ENCODE results near the gene GRIP2. TPM values are rescaled to one million over a fixed set of nuclear protein-coding genes. Genes with fewer than 3 reads are reported as not detected.

The GRIP2 gene
- total RNA-seq: not detected

DNA sequence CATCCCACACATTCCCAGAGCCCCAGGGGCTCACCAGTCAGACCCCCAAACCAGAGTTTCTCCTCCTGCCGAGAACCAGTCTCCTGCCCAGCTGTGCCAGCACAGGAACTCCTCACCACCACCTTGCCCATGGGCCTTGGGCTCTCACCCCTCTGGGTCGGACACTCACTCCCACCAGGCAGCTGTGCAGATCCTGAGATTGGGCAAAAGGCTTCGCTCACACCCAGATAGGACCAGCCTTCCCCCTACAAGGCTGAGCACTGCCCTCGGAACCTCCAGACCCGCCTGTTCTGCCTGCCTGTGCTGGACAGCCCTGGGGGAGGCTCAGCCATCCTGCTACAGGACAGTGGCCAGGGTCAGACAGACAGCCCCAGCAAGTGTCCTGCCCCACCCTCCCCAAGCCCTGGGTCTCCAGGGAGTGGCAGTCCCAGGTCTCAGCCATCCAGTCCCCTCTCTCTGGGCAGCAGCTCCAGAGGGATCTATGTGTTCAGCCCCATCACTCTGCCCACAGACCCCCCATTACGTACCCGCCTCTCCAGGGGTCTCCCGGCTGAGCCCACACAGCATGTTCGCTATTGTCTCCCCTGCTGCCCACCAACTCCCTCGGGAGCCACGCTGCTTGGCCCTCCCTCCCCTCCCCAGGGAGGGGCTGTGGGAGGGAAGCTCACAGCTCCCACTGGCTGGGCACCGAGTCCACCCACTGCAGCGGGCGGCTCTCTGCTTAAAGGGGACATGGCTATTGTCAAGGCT lies at the start of gene GRIP2:
GRIP2 (minus strand) TSS at position 601 of the 750 bp plus-strand sequence; CDS start at position 567, 34 bp downstream.

Small RNAs within 50 kb of the gene (small RNA-seq; reads per million reads assigned to genes)
- gene RNU6-905P: 0 reads per million in 2 donors

Other genes starting within 250 kb of the GRIP2 start
- 10 to 100 TPM; 21.7 to 41.0 TPM for gene SLC6A6, start 137.7 kb downstream of the GRIP2 start, total RNA-seq
- 1 to 10 TPM; 6.3 to 8.3 TPM for gene CCDC174, start 111.4 kb upstream of the GRIP2 start, total RNA-seq
- not detected for gene C3orf20, start 134.8 kb upstream of the GRIP2 start, total RNA-seq

All from melanocyte of skin (primary cell).